GM13976 (cell line): ENCODE data around the gene CLP1.

Experiments used
- DNase-seq: peaks from one replicate; pipeline ENCODE4 v3.0.0; 2012; ENCODE audit warnings: low spot score
- CTCF ChIP-seq: IDR thresholded peaks from 2 replicates; pipeline ENCODE4 v1.5.1; 2012; ENCODE audit warnings: borderline replicate concordance, mild to moderate bottlenecking; ENCODE audit not compliant: insufficient read depth; ENCODE audit errors: extremely low read depth, missing control alignments, control extremely low read depth
- in situ Hi-C: fragments of 300-500 bp; cut with MboI; formaldehyde crosslinking; loops from one replicate; pipeline ENCODE4 v1.12.0; 2022; ENCODE audit warnings: low sequenced_read_pairs, mixed read lengths, inconsistent platforms; ENCODE audit not compliant: unreplicated experiment

CLP1 gene

GRCh38 chr11:57619331-57619730, 38.2 kb upstream of the CLP1 start:
- no peak for TF ChIP-seq CTCF
- in situ Hi-C loops, result no loop called here
- no peak for DNase-seq

GRCh38 chr11:57620467-57620866, 37.1 kb upstream of the CLP1 start:
- no peak for DNase-seq
- in situ Hi-C loops, result no loop called here
- TF ChIP-seq CTCF, result no peak

GRCh38 chr11:57622263-57622662, 35.3 kb upstream of the CLP1 start:
- TF ChIP-seq CTCF, result no peak
- in situ Hi-C loops, result no loop called here
- DNase-seq, result no peak

DNA sequence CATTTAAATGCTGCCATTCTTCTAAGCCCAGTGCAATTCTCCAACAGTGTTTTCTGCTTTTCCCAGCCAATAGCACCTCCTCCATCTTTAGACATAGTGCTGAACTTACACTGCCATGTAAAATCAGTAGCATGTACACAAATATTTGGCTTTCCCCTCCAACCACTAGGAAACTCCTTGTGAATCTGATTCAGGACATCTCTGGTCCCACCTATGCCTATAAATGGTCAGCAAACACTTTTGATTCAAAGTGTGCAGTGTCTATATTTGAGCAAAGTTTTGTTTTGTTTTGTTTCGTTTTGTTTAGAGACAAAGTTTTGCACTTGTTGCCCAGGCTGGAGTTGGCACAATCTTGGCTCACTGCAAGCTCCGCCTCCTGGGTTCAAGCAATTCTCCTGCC, 32.7 kb upstream of the CLP1 start:
- in situ Hi-C loops, result no loop called here
- DNase-seq, result no peak
- TF ChIP-seq CTCF, result no peak

DNA sequence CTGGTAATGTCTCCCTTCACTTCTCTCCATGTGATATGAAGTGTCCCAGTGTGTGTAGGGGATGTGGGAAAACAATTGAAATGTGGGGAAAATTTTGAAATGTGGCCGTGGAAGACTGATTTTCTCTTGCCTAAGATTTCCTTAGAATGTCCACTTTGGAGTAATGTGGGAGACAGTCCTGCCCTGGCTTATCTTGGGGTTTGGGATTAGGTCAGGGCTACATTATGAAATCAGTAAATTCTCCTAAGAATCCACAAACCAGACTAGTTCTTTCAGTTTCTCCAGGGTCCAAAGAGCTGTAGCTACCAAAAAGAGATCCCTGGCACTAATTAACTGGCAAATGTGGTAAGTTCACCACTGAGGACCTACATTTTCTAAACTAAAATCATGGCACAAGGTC, 30.7 kb upstream of the CLP1 start:
- TF ChIP-seq CTCF, result no peak
- DNase-seq, result no peak
- in situ Hi-C loops, result no loop called here

DNA sequence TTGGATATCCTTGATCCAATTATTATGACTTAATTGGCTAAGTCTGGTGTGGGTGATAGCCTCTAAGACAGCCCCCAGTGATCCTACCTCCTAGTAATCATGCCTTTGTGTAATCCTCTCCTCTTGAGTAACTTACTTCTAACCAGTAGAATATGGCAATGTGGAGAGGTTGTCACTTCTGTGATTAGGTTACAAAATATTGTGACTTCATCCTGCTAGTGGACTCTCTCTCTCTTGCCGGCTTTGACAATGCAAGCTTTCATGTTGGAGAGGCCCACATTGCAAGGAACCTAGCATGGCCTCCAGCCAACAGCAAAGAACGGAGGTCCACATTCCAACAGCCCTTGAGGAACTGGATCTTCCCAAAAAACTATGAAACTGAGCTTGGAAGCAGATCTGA, 27.4 kb upstream of the CLP1 start:
- in situ Hi-C loops, result no loop called here
- TF ChIP-seq CTCF, result no peak
- DNase-seq, result no peak

- no peak for TF ChIP-seq CTCF
- DNase-seq, result no peak
- in situ Hi-C loops, result no loop called here
Measured at GRCh38 chr11:57632116-57632515, 25.4 kb upstream of the CLP1 start.
